Naive B cell (primary cell): ENCODE measurements around the gene SLC35E2B. TPM values are rescaled to one million over a fixed set of nuclear protein-coding genes. Genes with fewer than 3 reads are reported as not detected.
"Not testable (repeated sequence)": the region's sequence is repeated elsewhere in the genome, so short reads cannot be mapped to it uniquely, and the experiment has no call there.

Source experiments
- ATAC-seq, 2 donors: fragments of 150-1000 bp; cut with Tn5 transposase; 2 replicates each; pipeline ENCODE4 v1.10.0; 2021; ENCODE audit warnings: low read depth in 2 of 2, mild to moderate bottlenecking in 2 of 2, moderate library complexity in 2 of 2
- DNase-seq: peaks from one replicate; pipeline ENCODE4 v3.0.0; 2022
- H3K27ac Mint-ChIP-seq, 6 donors: one replicate each; pipeline ENCODE4 v1.8.0; 2020 to 2022; ENCODE audit warnings: mild to moderate bottlenecking in 6 of 6, mixed read lengths in 6 of 6, moderate library complexity in 5 of 6, inconsistent platforms in 2 of 6
- H3K27me3 Mint-ChIP-seq, 3 donors: one replicate each; pipeline ENCODE4 v1.8.0; 2021 to 2022; ENCODE audit warnings: mixed read lengths in 3 of 3, mild to moderate bottlenecking in 1 of 3
- H3K36me3 Mint-ChIP-seq, 2 donors: one replicate each; pipeline ENCODE4 v1.8.0; 2020 to 2022; ENCODE audit warnings: mixed read lengths in 2 of 2, inconsistent platforms in 1 of 2, mild to moderate bottlenecking in 1 of 2
- H3K4me1 Mint-ChIP-seq, 3 donors: one replicate each; pipeline ENCODE4 v1.8.0; 2020 to 2022; ENCODE audit warnings: mixed read lengths in 3 of 3, inconsistent platforms in 1 of 3, mild to moderate bottlenecking in 1 of 3, moderate library complexity in 1 of 3
- H3K4me3 Mint-ChIP-seq, 8 donors: one replicate each; pipeline ENCODE4 v1.8.0; 2020 to 2022; ENCODE audit warnings: mild to moderate bottlenecking in 8 of 8, mixed read lengths in 8 of 8, moderate library complexity in 8 of 8, inconsistent platforms in 2 of 8
- H3K9me3 Mint-ChIP-seq, 7 donors: one replicate each; pipeline ENCODE4 v1.8.0; 2020 to 2022; ENCODE audit warnings: mixed read lengths in 7 of 7, mild to moderate bottlenecking in 5 of 7, inconsistent platforms in 2 of 7, moderate library complexity in 1 of 7
- polyA plus RNA-seq, 6 donors: library from polyadenylated mRNA; unstranded; fragments of 300-500 nt; fragmentation: Illumina TruSeq; gene quantifications; one replicate each; pipeline ENCODE4 v1.2.3, GENCODE V29; 2021; ENCODE audit warnings: low read depth in 6 of 6

SLC35E2B gene
- polyA plus RNA-seq, 6 donors from 2014 or later = 22.5 to 42.1 (median 33.4) TPM

- not testable (repeated sequence) for H3K36me3 Mint-ChIP-seq, H3K9me3 Mint-ChIP-seq, H3K27ac Mint-ChIP-seq, H3K4me3 Mint-ChIP-seq, DNase-seq, ATAC-seq, H3K27me3 Mint-ChIP-seq
- peaks cover 21 to 33% (median 26%) of the 10 kb centered on the region in 3 donors for H3K4me1 Mint-ChIP-seq
These were observed 16.5 kb downstream of the SLC35E2B start for GRCh38 chr1:1676087-1676486.

DNA sequence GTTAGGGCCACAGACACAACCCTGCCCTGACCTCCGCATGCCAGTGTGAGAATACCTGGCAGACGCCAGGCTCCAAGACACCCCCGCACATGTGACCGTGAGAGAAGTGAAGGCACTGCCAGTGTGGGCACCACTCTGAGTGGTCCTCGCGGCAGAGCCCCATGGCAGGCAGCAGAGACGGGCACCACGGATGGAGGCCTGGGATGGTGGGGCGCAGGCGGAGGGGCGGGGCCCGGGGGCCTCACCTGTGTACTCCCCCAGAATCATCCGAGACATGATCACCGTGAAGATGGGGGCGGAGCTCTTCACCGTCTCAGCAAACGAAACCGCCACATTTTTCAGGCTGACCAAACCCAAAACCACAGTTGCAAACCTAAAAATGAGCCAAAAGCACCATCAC is 17.4 kb downstream of the SLC35E2B start:
- not testable (repeated sequence) for H3K36me3 Mint-ChIP-seq, ATAC-seq, H3K4me3 Mint-ChIP-seq, H3K9me3 Mint-ChIP-seq, DNase-seq, H3K27me3 Mint-ChIP-seq, H3K27ac Mint-ChIP-seq
- peaks cover 19 to 30% (median 23%) of the 10 kb centered on the region in 3 donors for H3K4me1 Mint-ChIP-seq

DNA sequence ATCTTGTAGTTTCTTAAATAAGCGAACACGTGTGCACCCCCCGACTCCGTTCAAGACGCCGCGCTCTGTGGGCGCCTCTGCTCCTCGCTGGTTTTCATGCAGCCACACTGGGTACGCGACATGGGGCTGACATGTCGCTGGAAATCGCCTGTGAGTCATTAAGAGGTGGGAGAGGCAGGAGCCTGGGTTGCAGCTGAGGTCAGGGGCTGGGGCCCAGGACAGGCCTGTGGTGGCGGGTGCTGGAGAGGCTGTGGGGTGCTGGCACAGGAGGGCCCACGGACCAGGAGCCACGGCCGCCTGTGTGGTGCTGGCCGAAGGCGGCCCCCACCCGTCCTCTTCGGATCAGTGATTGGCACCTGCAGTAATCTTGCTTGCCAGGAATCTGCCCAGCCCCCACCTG is 17.8 kb downstream of the SLC35E2B start:
- not testable (repeated sequence) for H3K4me3 Mint-ChIP-seq, H3K36me3 Mint-ChIP-seq, DNase-seq, H3K9me3 Mint-ChIP-seq, H3K27me3 Mint-ChIP-seq, ATAC-seq
- Mint-ChIP-seq H3K4me1 (peaks cover 19 to 28% (median 23%) of the 10 kb centered on the region in 3 donors), H3K27ac (peak overlapping the region in 1 of 6 donors; percentile 79)

- DNase-seq (no peak), ATAC-seq (no peak)
- Mint-ChIP-seq H3K9me3 (no peaks in the 10 kb centered on the region), H3K4me3 (no peak overlapping the region), H3K36me3 (no peaks in the 10 kb centered on the region), H3K27me3 (no peaks in the 10 kb centered on the region), H3K27ac (peak overlapping the region in 2 of 6 donors; percentile 36 to 47), H3K4me1 (peaks cover 0 to 5% (median 2%) of the 10 kb centered on the region in 3 donors)
These were observed 20.2 kb downstream of the SLC35E2B start for GRCh38 chr1:1672181-1672965.

DNA sequence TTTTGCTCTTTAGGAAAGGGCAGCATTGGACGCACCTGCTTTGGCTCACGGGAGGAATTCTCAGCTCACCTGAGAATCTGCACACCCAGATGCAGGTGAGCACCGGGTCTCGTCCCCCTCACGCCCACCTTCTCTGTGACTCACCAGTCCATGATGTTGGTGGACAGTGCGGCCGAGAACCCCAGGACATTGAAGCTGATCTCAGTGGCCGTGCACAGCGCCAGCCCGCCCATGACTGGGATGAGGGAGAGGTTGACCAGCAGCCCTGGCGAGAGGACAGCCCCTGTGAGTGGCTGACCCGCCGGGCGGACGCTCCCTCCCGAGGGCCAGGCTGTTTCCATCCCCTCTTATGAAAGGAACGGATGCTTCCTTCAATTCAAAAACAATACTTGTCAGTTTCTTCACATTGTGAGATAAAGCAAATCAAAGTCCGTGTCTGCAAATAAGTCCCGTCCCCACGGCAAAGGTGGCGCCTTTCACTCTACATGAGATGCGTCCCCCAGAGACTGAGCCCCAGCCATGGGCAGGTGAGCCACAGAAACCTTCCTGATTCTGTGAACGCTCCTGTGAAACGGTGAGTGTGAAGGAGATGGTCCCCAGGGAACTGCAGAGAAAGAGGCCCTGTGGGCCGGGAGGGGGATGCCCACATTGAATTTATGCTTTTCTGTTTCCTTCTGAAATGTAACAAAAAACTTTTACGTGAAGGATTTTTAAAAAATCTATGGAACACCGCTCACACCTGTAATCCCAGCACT is 21.1 kb downstream of the SLC35E2B start:
- no peaks in the 10 kb centered on the region for H3K36me3 Mint-ChIP-seq
- no peak for ATAC-seq
- no peaks in the 10 kb centered on the region for H3K9me3 Mint-ChIP-seq
- no peak overlapping the region for H3K4me3 Mint-ChIP-seq
- peaks cover 0 to 2% (median 0%) of the 10 kb centered on the region in 3 donors for H3K4me1 Mint-ChIP-seq
- DNase-seq = no peak
- no peaks in the 10 kb centered on the region for H3K27me3 Mint-ChIP-seq
- H3K27ac Mint-ChIP-seq = peak overlapping the region in 2 of 6 donors; percentile 36 to 58

DNA sequence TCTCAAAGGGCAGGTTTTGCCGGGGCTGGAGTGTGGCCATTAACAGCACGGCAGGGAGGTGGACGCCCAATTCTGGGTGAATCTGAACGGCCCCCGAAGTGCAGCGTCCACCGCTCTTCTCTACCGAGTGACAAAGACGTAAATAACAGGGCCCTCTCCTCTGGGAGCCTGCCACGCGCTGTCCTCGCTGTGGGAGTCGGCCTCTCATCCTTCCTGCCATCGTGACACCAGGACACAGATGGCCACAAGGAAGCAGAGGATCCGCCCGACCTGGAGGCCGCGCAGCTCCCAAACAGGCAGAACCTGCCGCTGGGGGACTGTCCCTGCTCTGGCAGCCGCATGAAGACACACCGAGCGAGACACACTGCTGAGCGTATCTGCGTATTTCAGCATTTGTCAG is 21.7 kb downstream of the SLC35E2B start:
- Mint-ChIP-seq H3K27me3 (no peaks in the 10 kb centered on the region), H3K36me3 (no peaks in the 10 kb centered on the region), H3K4me1 (peaks cover 0 to 2% (median 0%) of the 10 kb centered on the region in 3 donors), H3K4me3 (no peak overlapping the region), H3K9me3 (no peaks in the 10 kb centered on the region), H3K27ac (peak overlapping the region in 1 of 6 donors; percentile 58)
- no peak for DNase-seq
- ATAC-seq = no peak

GRCh38 chr1:1669468-1670440 is 22.8 kb downstream of the SLC35E2B start:
- Mint-ChIP-seq H3K27ac (peak overlapping the region in 1 of 6 donors; percentile 11), H3K36me3 (no peaks in the 10 kb centered on the region), H3K27me3 (no peaks in the 10 kb centered on the region), H3K9me3 (no peaks in the 10 kb centered on the region), H3K4me1 (peaks cover 0 to 2% (median 0%) of the 10 kb centered on the region in 3 donors), H3K4me3 (peak overlapping the region in 1 of 8 donors; percentile 44)
- ATAC-seq = no peak
- DNase-seq = no peak

DNA sequence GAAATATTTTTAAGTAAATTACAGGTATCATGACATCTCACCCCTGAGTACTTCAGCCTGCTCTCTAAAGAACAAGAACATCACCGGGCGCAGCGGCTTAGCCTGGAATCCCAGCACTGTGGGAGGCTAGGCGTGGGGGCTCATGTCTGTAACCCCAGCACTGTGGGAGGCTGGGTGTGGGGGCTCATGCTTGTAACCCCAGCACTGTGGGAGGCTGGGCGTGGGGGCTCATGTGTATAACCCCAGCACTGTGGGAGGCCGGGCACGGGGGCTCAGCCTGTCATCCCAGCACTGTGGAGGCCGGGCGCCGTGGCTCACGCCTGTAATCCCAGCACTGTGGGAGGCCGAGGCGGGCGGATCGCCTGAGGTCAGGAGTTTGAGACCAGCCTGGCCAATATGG is 26.1 kb downstream of the SLC35E2B start:
- Mint-ChIP-seq H3K36me3 (no peaks in the 10 kb centered on the region), H3K4me1 (peaks cover 0 to 2% (median 0%) of the 10 kb centered on the region in 3 donors), H3K27me3 (no peaks in the 10 kb centered on the region), H3K4me3 (peak overlapping the region in 1 of 8 donors; percentile 42), H3K27ac (peak overlapping the region in 1 of 6 donors; percentile 68), H3K9me3 (no peaks in the 10 kb centered on the region)
- no peak for DNase-seq
- ATAC-seq = no peak

- no peak for DNase-seq
- H3K27ac Mint-ChIP-seq = peak overlapping the region in 1 of 6 donors; percentile 29
- no peaks in the 10 kb centered on the region for H3K36me3 Mint-ChIP-seq
These were observed 26.8 kb downstream of the SLC35E2B start for GRCh38 chr1:1665815-1666251.

DNA sequence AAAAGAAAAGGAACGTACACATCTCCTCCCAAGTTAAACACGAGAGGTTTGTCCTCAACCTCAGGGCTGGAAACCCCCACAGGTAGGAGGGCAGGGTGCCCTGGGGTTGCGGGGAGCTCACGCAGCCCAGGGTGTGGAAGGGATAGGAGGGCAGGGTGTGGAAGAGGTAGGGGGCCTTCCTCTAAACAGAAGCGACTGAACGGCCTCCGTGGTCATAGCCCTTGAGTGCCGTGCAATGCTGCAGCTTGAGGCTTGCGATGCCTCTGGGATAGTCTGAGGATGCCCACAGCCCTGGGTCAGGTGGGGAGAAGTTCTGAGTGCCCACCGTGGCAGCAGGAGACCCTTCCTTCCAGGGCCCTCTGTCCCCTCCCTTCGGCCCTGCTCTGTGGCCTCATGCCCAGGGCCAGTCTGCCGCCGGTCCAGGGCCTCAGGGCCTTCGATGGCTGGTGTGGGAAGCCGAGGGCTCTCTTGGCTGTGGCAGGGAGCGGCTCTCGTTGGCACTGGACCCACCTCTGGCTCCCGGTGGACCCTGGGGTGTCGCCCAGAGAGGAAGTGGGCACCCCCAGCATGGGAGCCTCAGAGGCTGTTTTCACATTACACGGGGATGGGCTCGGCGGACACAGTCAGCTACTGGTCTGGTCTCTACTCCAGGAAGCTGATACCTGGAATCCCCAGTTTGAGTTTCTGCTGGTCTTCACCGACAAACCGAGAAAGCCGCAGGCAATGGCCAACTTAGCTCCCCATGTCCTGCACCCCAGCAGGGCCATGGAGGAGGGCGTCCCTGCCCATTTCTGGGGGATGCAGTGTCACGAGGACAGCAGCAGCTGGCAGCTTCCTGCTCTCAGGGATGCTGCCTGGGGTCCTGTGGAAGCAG is 27.4 kb downstream of the SLC35E2B start:
- Mint-ChIP-seq H3K4me3 (no peak overlapping the region), H3K9me3 (no peaks in the 10 kb centered on the region), H3K27me3 (no peaks in the 10 kb centered on the region), H3K27ac (no peak overlapping the region), H3K4me1 (peaks cover 0 to 2% (median 0%) of the 10 kb centered on the region in 3 donors), H3K36me3 (no peaks in the 10 kb centered on the region)
- ATAC-seq = no peak
- DNase-seq = no peak

More at GRCh38 chr1:1665815-1666251, 26.8 kb downstream of the SLC35E2B start:
- H3K4me3 Mint-ChIP-seq = no peak overlapping the region
- no peak for ATAC-seq
- no peaks in the 10 kb centered on the region for H3K27me3 Mint-ChIP-seq
- peaks cover 0 to 2% (median 0%) of the 10 kb centered on the region in 3 donors for H3K4me1 Mint-ChIP-seq
- H3K9me3 Mint-ChIP-seq = no peaks in the 10 kb centered on the region

DNA sequence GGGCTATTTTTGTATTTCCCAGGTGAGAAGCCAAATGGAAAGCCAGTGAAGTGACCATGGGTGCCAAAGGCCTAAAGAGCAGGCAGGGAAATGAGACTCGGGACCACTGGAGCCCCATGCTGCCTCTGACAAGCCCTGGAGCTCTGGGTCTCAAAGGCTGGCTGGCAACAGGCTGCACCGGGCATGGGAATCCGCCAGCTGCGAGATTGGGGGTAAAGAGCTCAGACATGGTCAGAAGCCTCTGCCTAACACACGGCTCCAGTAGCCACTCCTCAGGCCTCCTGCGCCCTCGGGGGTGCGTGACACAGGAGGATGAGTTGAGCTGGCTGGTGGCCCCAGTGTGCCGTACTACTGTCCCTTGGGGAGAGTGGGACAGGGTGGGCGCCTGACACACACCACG is 28.3 kb downstream of the SLC35E2B start:
- H3K36me3 Mint-ChIP-seq, H3K27me3 Mint-ChIP-seq, H3K27ac Mint-ChIP-seq, H3K4me3 Mint-ChIP-seq, ATAC-seq, H3K9me3 Mint-ChIP-seq, DNase-seq, H3K4me1 Mint-ChIP-seq: not testable (repeated sequence)

DNA sequence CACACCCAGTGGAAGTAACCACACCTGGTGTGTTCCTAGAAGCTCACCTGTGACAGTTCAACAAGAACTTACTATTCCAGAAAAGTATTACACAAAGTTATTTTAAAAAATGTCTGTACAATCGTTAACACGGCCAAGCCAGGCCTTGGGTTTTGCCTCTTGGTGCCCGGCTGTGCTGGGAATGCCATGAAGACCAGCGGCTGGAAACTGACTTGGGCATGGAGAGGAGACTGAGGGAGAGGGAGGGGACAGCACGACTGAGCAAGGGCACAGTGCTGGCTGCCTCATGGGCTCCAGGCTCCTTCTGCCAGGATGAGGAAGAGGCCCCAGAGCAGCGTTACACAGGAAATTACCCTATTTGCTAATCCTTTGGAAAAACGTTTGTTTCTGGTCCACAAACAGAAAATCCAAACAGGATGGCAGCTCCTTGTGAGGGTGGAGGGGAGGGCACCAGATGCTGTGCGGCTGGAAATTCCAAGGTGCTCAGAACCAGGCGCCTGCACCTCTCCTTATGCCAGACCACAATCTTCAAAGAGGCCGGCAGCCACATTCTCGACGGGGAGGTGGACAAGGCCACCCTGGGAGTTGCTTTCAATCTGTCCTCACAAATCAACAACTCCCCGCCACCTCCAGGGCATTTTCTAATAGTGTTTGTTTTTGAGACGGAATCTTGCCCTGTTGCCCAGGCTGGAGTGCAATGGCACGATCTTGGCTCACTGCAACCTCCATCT is 29.6 kb downstream of the SLC35E2B start:
- Mint-ChIP-seq H3K27ac (peak overlapping the region in 1 of 6 donors; percentile 49), H3K4me3 (peak overlapping the region in 1 of 8 donors; percentile 62)
- not testable (repeated sequence) for ATAC-seq, H3K27me3 Mint-ChIP-seq, H3K4me1 Mint-ChIP-seq, DNase-seq, H3K36me3 Mint-ChIP-seq, H3K9me3 Mint-ChIP-seq
